Activated effector memory CD4-positive, alpha-beta T cell treated with anti-CD3 and anti-CD28 coated beads, Interleukin-2, amount 50 U/mL, for 16 hours (primary cell): Measurements from ENCODE around the gene CAMSAP1.

Experiments
- DNase-seq: peaks from one replicate; pipeline ENCODE4 v3.0.0-alpha.2; 2020

The CAMSAP1 gene

GRCh38 chr9:135770771-135771170 is 136.6 kb downstream of the CAMSAP1 start:
- DNase-seq, result no peak

- no peak for DNase-seq
Observed at GRCh38 chr9:135770203-135770535, 137.2 kb downstream of the CAMSAP1 start.

- DNase-seq, result no peak
Observed at GRCh38 chr9:135769489-135770202, 137.7 kb downstream of the CAMSAP1 start.

GRCh38 chr9:135768516-135769218 is 138.7 kb downstream of the CAMSAP1 start:
- DNase-seq, result no peak

GRCh38 chr9:135766707-135767106 is 140.6 kb downstream of the CAMSAP1 start:
- no peak for DNase-seq

DNA sequence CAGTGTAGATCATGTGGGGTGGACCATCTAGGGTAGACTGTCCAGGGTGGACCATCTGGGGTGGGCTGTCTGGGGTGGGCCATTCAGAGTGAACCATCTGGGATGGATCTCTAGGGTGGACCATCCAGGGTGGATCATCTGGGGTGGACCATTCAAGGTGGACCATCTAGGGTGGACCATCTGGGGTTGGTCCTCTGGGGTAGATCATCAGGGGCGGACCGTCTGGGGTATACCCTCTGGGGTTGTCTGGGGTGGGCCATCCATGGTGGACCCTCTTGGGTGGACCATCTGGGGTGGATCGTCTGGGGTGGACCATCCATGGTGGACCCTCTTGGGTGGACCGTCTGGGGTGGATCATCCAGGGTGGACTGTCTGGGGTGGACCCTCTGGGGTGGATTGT is 141.1 kb downstream of the CAMSAP1 start:
- no peak for DNase-seq

GRCh38 chr9:135765416-135765815 is 141.9 kb downstream of the CAMSAP1 start:
- no peak for DNase-seq

- no peak for DNase-seq
Observed at GRCh38 chr9:135764731-135765130, 142.6 kb downstream of the CAMSAP1 start.

DNA sequence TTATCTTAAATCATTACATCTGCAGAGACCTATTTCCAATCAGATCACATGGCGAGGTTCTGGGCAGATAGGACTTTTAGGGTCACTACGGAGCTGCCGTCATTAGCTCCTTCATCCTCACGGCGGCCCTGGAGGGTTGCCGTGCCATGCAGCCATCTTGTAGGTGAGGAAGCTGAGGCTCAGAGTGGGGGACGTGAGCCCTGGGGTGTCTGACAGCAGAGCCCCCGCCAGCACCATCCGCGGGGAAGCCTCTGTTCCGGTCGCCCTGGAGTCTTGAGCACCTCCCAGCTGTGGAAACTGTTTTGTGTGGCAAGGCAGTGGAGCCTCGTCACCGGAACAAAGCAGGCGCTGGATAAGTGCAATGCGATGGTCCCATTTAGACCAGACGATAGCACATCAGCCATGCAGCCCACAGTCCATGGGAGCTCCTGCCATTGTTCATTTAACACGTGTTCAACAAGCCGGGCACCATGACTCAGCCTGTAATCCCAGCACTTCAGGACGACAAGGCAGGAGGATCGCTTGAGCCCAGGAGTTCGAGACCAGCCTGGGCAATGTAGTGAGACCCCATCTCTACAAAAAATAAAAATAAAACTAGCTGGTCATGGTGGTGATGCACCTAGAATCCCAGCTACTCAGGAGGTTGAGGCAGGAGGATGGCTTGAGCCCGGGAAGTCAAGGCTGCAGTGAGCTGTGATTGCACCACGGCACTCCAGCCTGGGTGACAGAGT is 143.5 kb downstream of the CAMSAP1 start:
- DNase-seq, result no peak

GRCh38 chr9:135762921-135763320 is 144.4 kb downstream of the CAMSAP1 start:
- no peak for DNase-seq

DNA sequence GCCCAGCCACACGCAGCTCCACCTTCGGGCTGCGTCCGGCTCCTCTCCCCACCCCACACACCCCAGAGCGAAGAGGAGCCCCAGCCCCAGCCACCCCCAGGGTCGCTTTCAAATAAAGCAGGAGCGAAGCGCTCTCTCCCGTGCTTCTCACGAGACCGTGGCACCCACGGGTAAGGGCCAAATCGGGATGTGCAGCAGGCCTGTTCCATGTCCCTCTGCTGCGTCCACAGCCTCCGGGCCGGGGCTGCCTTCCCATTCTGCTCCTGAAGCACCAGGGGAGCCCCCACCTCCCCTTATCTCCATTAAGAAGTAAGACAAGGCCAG is 145.5 kb downstream of the CAMSAP1 start:
- no peak for DNase-seq

GRCh38 chr9:135761150-135761844 is 146.0 kb downstream of the CAMSAP1 start:
- no peak for DNase-seq

DNA sequence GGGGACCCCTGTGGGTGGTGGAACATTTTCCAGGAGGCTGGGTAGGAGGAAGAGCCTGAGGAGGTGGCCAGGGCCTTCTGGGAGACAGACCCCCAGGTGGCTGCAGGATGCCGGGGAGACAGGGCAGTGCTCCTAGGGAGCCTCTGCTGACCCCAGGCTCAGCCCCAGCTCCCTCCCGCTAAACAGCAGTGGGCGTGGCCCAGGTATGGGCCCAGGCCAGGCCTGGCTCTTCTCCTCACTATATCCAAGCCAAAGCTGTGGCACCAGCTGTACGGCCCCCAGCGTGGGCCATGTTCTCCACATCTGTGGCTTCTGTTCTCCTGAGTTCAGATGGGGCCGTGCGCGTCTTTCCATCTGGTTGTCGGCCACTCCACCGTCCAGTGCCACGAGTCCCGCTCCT is 146.9 kb downstream of the CAMSAP1 start:
- DNase-seq, result no peak

GRCh38 chr9:135759676-135760300 is 147.6 kb downstream of the CAMSAP1 start:
- DNase-seq, result no peak

DNA sequence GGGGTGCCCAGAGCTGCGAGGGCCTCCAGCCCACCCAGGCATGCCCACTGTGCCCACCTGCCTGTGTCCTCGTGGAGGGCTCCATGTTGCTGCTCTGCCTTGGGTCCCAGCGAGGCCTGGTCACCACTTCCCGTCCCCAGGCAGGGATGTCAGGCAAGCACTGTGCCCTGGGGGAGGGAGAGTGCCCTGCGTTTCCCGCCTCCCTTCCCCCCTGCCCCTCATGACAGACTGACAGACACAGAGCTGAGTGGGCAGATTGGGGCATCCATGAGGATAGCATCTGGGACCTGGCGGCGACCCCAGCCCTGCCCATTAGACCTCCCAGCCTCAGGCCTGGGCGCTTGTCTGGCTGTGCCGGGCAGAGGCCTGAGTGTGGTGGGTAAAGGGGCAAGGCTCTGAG is 148.5 kb downstream of the CAMSAP1 start:
- DNase-seq, result no peak
